Ishikawa (cell line): Measurements from ENCODE around the gene DNAJC22.

Experiments used
- CEBPB ChIP-seq: IDR thresholded peaks from 2 replicates; pipeline ENCODE4 v1.6.1; 2012
- CREB1 ChIP-seq: IDR thresholded peaks from 2 replicates; pipeline ENCODE4 v1.6.1; 2012; ENCODE audit warnings: low read depth
- EGR1 ChIP-seq: IDR thresholded peaks from 2 replicates; pipeline ENCODE4 v1.6.1; 2012
- EP300 ChIP-seq: IDR thresholded peaks from 2 replicates; pipeline ENCODE4 v1.6.1; 2012; ENCODE audit warnings: borderline replicate concordance
- FOXM1 ChIP-seq: IDR thresholded peaks from 2 replicates; pipeline ENCODE4 v1.6.1; 2012; ENCODE audit warnings: low read depth, borderline replicate concordance
- MAX ChIP-seq: IDR thresholded peaks from 2 replicates; pipeline ENCODE4 v1.6.1; 2012
- NFIC ChIP-seq: IDR thresholded peaks from 2 replicates; pipeline ENCODE4 v1.6.1; 2012
- RAD21 ChIP-seq: IDR thresholded peaks from 2 replicates; pipeline ENCODE4 v1.6.1; 2012; ENCODE audit warnings: low read depth
- REST ChIP-seq: IDR thresholded peaks from 2 replicates; pipeline ENCODE4 v1.6.1; 2012; ENCODE audit warnings: low read depth, mild to moderate bottlenecking
- TAF1 ChIP-seq: IDR thresholded peaks from 2 replicates; pipeline ENCODE4 v1.6.1; 2012; ENCODE audit warnings: low read depth, mild to moderate bottlenecking
- TCF12 ChIP-seq: IDR thresholded peaks from 2 replicates; pipeline ENCODE4 v1.6.1; 2012; ENCODE audit warnings: low read depth
- TEAD4 ChIP-seq: IDR thresholded peaks from 2 replicates; pipeline ENCODE4 v1.6.1; 2012
- USF1 ChIP-seq: IDR thresholded peaks from 2 replicates; pipeline ENCODE4 v1.6.1; 2012
- YY1 ChIP-seq: IDR thresholded peaks from 2 replicates; pipeline ENCODE4 v1.6.1; 2012; ENCODE audit warnings: low read depth
- ZBTB7A ChIP-seq: IDR thresholded peaks from 2 replicates; pipeline ENCODE4 v1.6.1; 2012; ENCODE audit warnings: low read depth

The DNAJC22 gene

GRCh38 chr12:49334226-49334625, 12.5 kb upstream of the DNAJC22 start:
- TF ChIP-seq TCF12 = no peak
- TF ChIP-seq CREB1 = no peak
- TF ChIP-seq CEBPB = no peak
- TF ChIP-seq FOXM1 = no peak
- TF ChIP-seq TAF1 = no peak
- TF ChIP-seq RAD21 = no peak
- no peak for TF ChIP-seq EGR1
- TF ChIP-seq TEAD4 = no peak
- no peak for TF ChIP-seq MAX
- no peak for TF ChIP-seq USF1

GRCh38 chr12:49334681-49335080, 12.0 kb upstream of the DNAJC22 start:
- TF ChIP-seq CREB1 (no peak), MAX (no peak), EGR1 (no peak)

GRCh38 chr12:49335118-49335954, 11.4 kb upstream of the DNAJC22 start:
- no peak for TF ChIP-seq ZBTB7A
- no peak for TF ChIP-seq CREB1

GRCh38 chr12:49335955-49336644, 10.6 kb upstream of the DNAJC22 start:
- TF ChIP-seq MAX = no peak
- no peak for TF ChIP-seq YY1
- no peak for TF ChIP-seq REST
- no peak for TF ChIP-seq EP300
- TF ChIP-seq RAD21 = no peak

GRCh38 chr12:49336645-49337584, 9.8 kb upstream of the DNAJC22 start, which contains the start of gene C1QL4:
C1QL4 (minus strand) TSS chr12:49337188; CDS start chr12:49336477, 711 bp downstream.
- no peak for TF ChIP-seq EP300
- 0 out of 2 replicates have a peak, but pooled peaks have one; percentile 34 for TF ChIP-seq YY1
- TF ChIP-seq TAF1 = peak; percentile 42; the same call in 1 of the 2 replicates
- peak; percentile 88 for TF ChIP-seq ZBTB7A
- TF ChIP-seq CEBPB = no peak
- TF ChIP-seq NFIC = peak; percentile 49; the same call in 1 of the 2 replicates
- peak; percentile 91 for TF ChIP-seq EGR1
- TF ChIP-seq RAD21 = peak; percentile 60
- peak; percentile 75 for TF ChIP-seq MAX
- TF ChIP-seq TEAD4 = peak; percentile 58
- TF ChIP-seq FOXM1 = no peak
- no peak for TF ChIP-seq CREB1
- TF ChIP-seq TCF12 = peak; percentile 33; the same call in 1 of the 2 replicates
- TF ChIP-seq REST = no peak
- TF ChIP-seq USF1 = no peak
